Epithelial cell of proximal tubule (primary cell): ENCODE data around the gene INPP5D. TPM values are rescaled to one million over a fixed set of nuclear protein-coding genes. Genes with fewer than 3 reads are reported as not detected.
"Not testable (repeated sequence)": the region's sequence is repeated elsewhere in the genome, so short reads cannot be mapped to it uniquely, and the experiment has no call there.

Source experiments
- DNase-seq: peaks from one replicate; pipeline ENCODE4 v3.0.0-alpha.2; 2011; ENCODE audit warnings: low read depth
- H3K4me3 ChIP-seq: 2 replicates; pipeline ENCODE4 v1.5.1; 2011; ENCODE audit warnings: low read depth, mild to moderate bottlenecking, low read length
- CTCF ChIP-seq: conservative IDR thresholded peaks from 2 replicates; pipeline ENCODE4 v1.5.1; 2012; ENCODE audit warnings: low read depth, mild to moderate bottlenecking, low read length
- total RNA-seq: library from RNA; depleted of rRNA; stranded (reverse); fragments of >200 nt; gene quantifications from 2 replicates; pipeline ENCODE4 v1.2.3, GENCODE V29; 2015

Gene INPP5D
- total RNA-seq, 1 donor from 2014 or later = 1.8 TPM

DNA sequence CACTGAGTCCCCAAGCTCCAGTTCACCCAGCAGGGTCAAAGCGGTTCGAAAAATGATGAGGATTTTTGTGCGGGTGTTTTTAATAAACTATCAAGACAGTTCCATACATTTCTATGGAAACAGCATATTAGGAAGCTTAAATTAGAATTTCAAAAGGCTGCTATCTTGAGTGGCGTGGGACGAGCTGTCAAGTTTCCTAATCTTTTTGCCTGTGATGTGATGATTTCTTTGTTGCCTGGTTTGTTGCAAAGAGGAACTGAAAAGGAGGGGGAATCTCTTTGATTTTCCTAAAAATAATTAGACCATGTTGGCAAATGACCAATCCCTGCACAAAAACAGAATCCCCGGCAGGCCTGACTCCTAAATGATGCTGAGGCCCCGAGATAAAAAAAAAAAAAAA lies 125.2 kb downstream of the INPP5D start:
- TF ChIP-seq CTCF = no peak
- DNase-seq = no peak

DNA sequence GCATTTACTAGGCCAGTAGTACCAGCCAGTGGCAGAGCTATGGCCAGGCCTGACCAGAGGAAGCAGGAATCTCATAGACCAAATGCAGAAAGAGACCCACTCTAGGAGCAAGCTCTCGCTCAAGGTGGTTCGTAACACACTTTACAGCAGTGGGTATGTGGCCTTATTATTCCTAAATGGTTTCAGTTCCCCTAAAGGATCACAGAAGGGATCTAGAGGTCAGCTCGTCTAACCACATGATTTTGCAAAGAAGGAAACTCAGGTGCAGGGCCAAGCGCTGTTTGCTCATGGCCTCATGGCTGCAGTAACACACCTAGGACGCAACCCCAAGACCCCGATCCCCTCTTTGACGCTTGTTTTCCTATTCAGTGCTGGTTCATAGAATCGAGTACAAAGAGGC lies 125.8 kb downstream of the INPP5D start:
- no peak for TF ChIP-seq CTCF
- no peak for DNase-seq
- no peak overlapping the region for H3K4me3 ChIP-seq

More for the DNA sequence above, 125.2 kb downstream of the INPP5D start:
- no peak overlapping the region for H3K4me3 ChIP-seq

- H3K4me3 ChIP-seq = no peak overlapping the region
- DNase-seq = no peak
- TF ChIP-seq CTCF = no peak
Measured at GRCh38 chr2:233186851-233187250, 126.7 kb downstream of the INPP5D start.

GRCh38 chr2:233189025-233189424 lies 128.9 kb downstream of the INPP5D start:
- DNase-seq = no peak
- TF ChIP-seq CTCF = no peak
- H3K4me3 ChIP-seq = no peak overlapping the region

- not testable (repeated sequence) for H3K4me3 ChIP-seq, DNase-seq
Measured at GRCh38 chr2:233191016-233191415, 130.9 kb downstream of the INPP5D start.

GRCh38 chr2:233193738-233194137 lies 133.6 kb downstream of the INPP5D start:
- no peak for TF ChIP-seq CTCF
- H3K4me3 ChIP-seq = no peak overlapping the region
- no peak for DNase-seq

GRCh38 chr2:233195027-233195426 lies 134.9 kb downstream of the INPP5D start:
- no peak overlapping the region for H3K4me3 ChIP-seq
- DNase-seq = no peak
- TF ChIP-seq CTCF = no peak

DNA sequence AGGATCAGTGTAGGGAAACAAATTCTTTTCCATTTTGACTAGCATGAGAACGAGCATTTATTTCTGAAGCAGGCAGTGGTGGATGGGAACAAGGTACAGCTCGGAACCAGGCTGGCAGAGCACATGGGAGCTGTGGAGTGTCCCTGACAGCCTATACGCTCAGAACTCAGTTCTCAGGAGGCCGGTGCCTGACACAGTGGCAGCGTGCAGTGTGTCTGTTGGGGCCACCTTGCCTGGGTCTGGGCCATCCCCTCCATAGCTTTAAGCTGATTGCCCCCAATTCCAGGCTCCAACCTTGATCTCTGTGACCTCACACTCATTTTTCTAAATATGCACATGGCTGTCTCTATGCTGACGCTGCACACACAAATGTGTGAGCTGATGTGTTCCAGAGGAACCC lies 136.9 kb downstream of the INPP5D start:
- TF ChIP-seq CTCF = no peak
- DNase-seq = no peak
- H3K4me3 ChIP-seq = no peak overlapping the region
